HEK293 (cell line): ENCODE data around the gene EAF2.

Experiments
- CTCF ChIA-PET: fragments of 350-600 bp; formaldehyde crosslinking; extraction: SDS; loops from one replicate; lab custom pipeline; 2021; ENCODE audit warnings: antibody characterized with exemption; lab: Yijun Ruan, JAX
- POLR2A ChIA-PET: fragments of 300-600 bp; formaldehyde crosslinking; extraction: SDS; loops from one replicate; lab custom pipeline; 2020; ENCODE audit warnings: antibody characterized with exemption, inconsistent platforms; lab: Yijun Ruan, JAX
- H3K27ac ChIP-seq: fragments of 200-500 bp; sonication (Bioruptor generic); 2 replicates; pipeline ENCODE4 v1.5.1; 2014; ENCODE audit warnings: low read depth, low read length, control low read depth, inconsistent platforms; ENCODE audit errors: extremely low read depth
- H3K36me3 ChIP-seq, 2 experiments: fragments of 200-500 bp in 1 of 2; sonication (Bioruptor generic) in 1 of 2; 1 replicate in 1 of 2; 2 replicates in 1 of 2; pipeline ENCODE4 v1.5.1; 2014 to 2017; ENCODE audit warnings: inconsistent platforms in 2 of 2, low read length in 2 of 2; ENCODE audit not compliant: control insufficient read depth in 2 of 2, insufficient read depth in 1 of 2
- H3K4me1 ChIP-seq: fragments of 200-500 bp; sonication (Bioruptor generic); 2 replicates; pipeline ENCODE4 v1.5.1; 2014; ENCODE audit warnings: mild to moderate bottlenecking, low read length, inconsistent platforms; ENCODE audit not compliant: control insufficient read depth, insufficient read depth
- H3K4me3 ChIP-seq: 2 replicates; pipeline ENCODE4 v1.5.1; 2011; ENCODE audit warnings: low read depth, mild to moderate bottlenecking, control low read depth, low read length, moderate library complexity
- H3K9me3 ChIP-seq: fragments of 200-500 bp; sonication (Bioruptor generic); 2 replicates; pipeline ENCODE4 v1.5.1; 2014; ENCODE audit warnings: low read depth, low read length, inconsistent platforms; ENCODE audit not compliant: control insufficient read depth, insufficient read depth
- GLI2 ChIP-seq: fragments of 450-650 bp; formaldehyde crosslinking; IDR thresholded peaks from 2 replicates; pipeline ENCODE4; 2017; ENCODE audit warnings: missing biosample characterization, missing genetic modification characterization, low read depth, borderline replicate concordance
- GLI4 ChIP-seq: fragments of 450-650 bp; formaldehyde crosslinking; IDR thresholded peaks from 2 replicates; pipeline ENCODE4 v1.5.1; 2016; ENCODE audit warnings: missing biosample characterization, missing genetic modification characterization
- KLF16 ChIP-seq: fragments of 450-650 bp; formaldehyde crosslinking; IDR thresholded peaks from 2 replicates; pipeline ENCODE4 v1.5.1; 2017; ENCODE audit warnings: missing biosample characterization, missing genetic modification characterization
- KLF8 ChIP-seq: fragments of 450-650 bp; formaldehyde crosslinking; IDR thresholded peaks from 2 replicates; pipeline ENCODE4 v1.5.1; 2016; ENCODE audit warnings: missing biosample characterization, missing genetic modification characterization
- PRDM1 ChIP-seq: fragments of 450-650 bp; formaldehyde crosslinking; IDR thresholded peaks from 2 replicates; pipeline ENCODE4; 2016; ENCODE audit warnings: missing biosample characterization, missing genetic modification characterization
- REPIN1 ChIP-seq: fragments of 450-650 bp; formaldehyde crosslinking; IDR thresholded peaks from 2 replicates; pipeline ENCODE4 v1.5.1; 2017; ENCODE audit warnings: missing biosample characterization, missing genetic modification characterization, low read depth
- SALL2 ChIP-seq: fragments of 450-650 bp; formaldehyde crosslinking; IDR thresholded peaks from 2 replicates; pipeline ENCODE4 v1.5.0; 2017; ENCODE audit warnings: missing biosample characterization, mild to moderate bottlenecking, missing genetic modification characterization, borderline replicate concordance
- ZNF16 ChIP-seq: fragments of 450-650 bp; formaldehyde crosslinking; IDR thresholded peaks from 2 replicates; pipeline ENCODE4 v1.5.1; 2016; ENCODE audit warnings: low read depth, missing biosample characterization, missing genetic modification characterization
- ZNF266 ChIP-seq: fragments of 450-650 bp; formaldehyde crosslinking; IDR thresholded peaks from 2 replicates; pipeline ENCODE4 v1.5.1; 2016; ENCODE audit warnings: missing biosample characterization, missing genetic modification characterization, low read depth
- ZNF292 ChIP-seq: fragments of 450-650 bp; formaldehyde crosslinking; IDR thresholded peaks from 2 replicates; pipeline ENCODE4 v1.5.1; 2016; ENCODE audit warnings: low read depth, missing biosample characterization, missing genetic modification characterization, borderline replicate concordance
- ZNF311 ChIP-seq: fragments of 450-650 bp; formaldehyde crosslinking; IDR thresholded peaks from 2 replicates; pipeline ENCODE4 v1.5.1; 2017; ENCODE audit warnings: missing biosample characterization, missing genetic modification characterization, borderline replicate concordance
- ZNF335 ChIP-seq: fragments of 450-650 bp; formaldehyde crosslinking; conservative IDR thresholded peaks from 2 replicates; pipeline ENCODE4 v1.5.1; 2016; ENCODE audit warnings: missing biosample characterization, missing genetic modification characterization
- ZNF350 ChIP-seq: fragments of 450-650 bp; formaldehyde crosslinking; IDR thresholded peaks from 2 replicates; pipeline ENCODE4 v1.5.0; 2017; ENCODE audit warnings: missing biosample characterization, mild to moderate bottlenecking, missing genetic modification characterization
- ZNF394 ChIP-seq: fragments of 450-650 bp; formaldehyde crosslinking; IDR thresholded peaks from 2 replicates; pipeline ENCODE4 v1.5.1; 2016; ENCODE audit warnings: missing biosample characterization, missing genetic modification characterization, mild to moderate bottlenecking, moderate library complexity, borderline replicate concordance
- ZNF416 ChIP-seq: fragments of 450-650 bp; formaldehyde crosslinking; IDR thresholded peaks from 2 replicates; pipeline ENCODE4 v1.5.1; 2016; ENCODE audit warnings: missing biosample characterization, missing genetic modification characterization
- ZNF433 ChIP-seq: fragments of 450-650 bp; formaldehyde crosslinking; IDR thresholded peaks from 2 replicates; pipeline ENCODE4 v1.5.1; 2016; ENCODE audit warnings: missing biosample characterization, missing genetic modification characterization, low read depth
- ZNF548 ChIP-seq: fragments of 450-650 bp; formaldehyde crosslinking; IDR thresholded peaks from 2 replicates; pipeline ENCODE4 v1.5.1; 2016; ENCODE audit warnings: missing biosample characterization, missing genetic modification characterization
- ZNF624 ChIP-seq: fragments of 450-650 bp; formaldehyde crosslinking; IDR thresholded peaks from 2 replicates; pipeline ENCODE4 v1.5.1; 2017; ENCODE audit warnings: missing biosample characterization, missing genetic modification characterization
- ZNF76 ChIP-seq: fragments of 450-650 bp; formaldehyde crosslinking; IDR thresholded peaks from 2 replicates; pipeline ENCODE4; 2016; ENCODE audit warnings: low read depth, missing biosample characterization, missing genetic modification characterization, borderline replicate concordance
- ZNF843 ChIP-seq: fragments of 450-650 bp; formaldehyde crosslinking; IDR thresholded peaks from 2 replicates; pipeline ENCODE4 v1.5.1; 2016; ENCODE audit warnings: missing biosample characterization, missing genetic modification characterization
- TF ChIP-seq, protein P1 (sequence below): fragments of 450-650 bp; formaldehyde crosslinking; IDR thresholded peaks from 2 replicates; pipeline ENCODE4 v1.5.1; 2016; ENCODE audit warnings: missing biosample characterization, missing genetic modification characterization
- TF ChIP-seq, protein P2 (sequence below): fragments of 450-650 bp; formaldehyde crosslinking; IDR thresholded peaks from 2 replicates; pipeline ENCODE4 v1.5.1; 2017; ENCODE audit warnings: missing biosample characterization, missing genetic modification characterization
- TF ChIP-seq, protein P3 (sequence below): fragments of 450-650 bp; formaldehyde crosslinking; IDR thresholded peaks from 2 replicates; pipeline ENCODE4 v1.5.1; 2016; ENCODE audit warnings: missing biosample characterization, missing genetic modification characterization
- TF ChIP-seq, protein P4 (sequence below): fragments of 450-650 bp; formaldehyde crosslinking; IDR thresholded peaks from 2 replicates; pipeline ENCODE4 v1.5.1; 2017; ENCODE audit warnings: missing biosample characterization, mild to moderate bottlenecking, missing genetic modification characterization, moderate library complexity
- TF ChIP-seq, protein P5 (sequence below): sonication (generic); formaldehyde crosslinking; IDR thresholded peaks from 2 replicates; pipeline ENCODE4 v1.8.1; 2022; ENCODE audit warnings: mild to moderate bottlenecking, moderate library complexity, missing genetic modification reagents
- TF ChIP-seq, protein P6 (sequence below): fragments of 450-650 bp; formaldehyde crosslinking; IDR thresholded peaks from 2 replicates; pipeline ENCODE4 v1.5.1; 2016; ENCODE audit warnings: missing biosample characterization, missing genetic modification characterization, low read depth

The EAF2 gene

DNA sequence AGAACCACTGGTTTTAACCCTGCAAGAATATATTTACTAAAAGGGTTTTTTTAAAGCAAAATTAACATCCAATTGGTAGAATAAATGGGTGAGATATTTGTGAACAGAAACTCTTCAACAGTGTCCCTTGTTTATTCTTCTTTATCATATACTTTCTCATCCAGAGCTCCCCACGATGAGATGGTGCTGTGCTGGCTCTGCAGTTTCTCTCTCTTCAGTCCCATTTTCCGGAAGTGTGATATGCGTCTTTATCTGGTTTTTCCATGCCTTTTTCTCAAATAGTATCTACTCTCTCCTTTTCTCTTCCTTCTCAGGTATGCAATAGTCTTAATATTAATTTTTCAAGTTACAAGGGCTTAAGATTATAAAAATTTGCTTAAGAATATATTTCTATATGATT is 1.5 kb downstream of the EAF2 start (continued):
- no peak for TF ChIP-seq ZNF335 (tag by site-specific recombination)
- TF ChIP-seq ZNF433 (tag by site-specific recombination): no peak
- TF ChIP-seq, protein P1, sequence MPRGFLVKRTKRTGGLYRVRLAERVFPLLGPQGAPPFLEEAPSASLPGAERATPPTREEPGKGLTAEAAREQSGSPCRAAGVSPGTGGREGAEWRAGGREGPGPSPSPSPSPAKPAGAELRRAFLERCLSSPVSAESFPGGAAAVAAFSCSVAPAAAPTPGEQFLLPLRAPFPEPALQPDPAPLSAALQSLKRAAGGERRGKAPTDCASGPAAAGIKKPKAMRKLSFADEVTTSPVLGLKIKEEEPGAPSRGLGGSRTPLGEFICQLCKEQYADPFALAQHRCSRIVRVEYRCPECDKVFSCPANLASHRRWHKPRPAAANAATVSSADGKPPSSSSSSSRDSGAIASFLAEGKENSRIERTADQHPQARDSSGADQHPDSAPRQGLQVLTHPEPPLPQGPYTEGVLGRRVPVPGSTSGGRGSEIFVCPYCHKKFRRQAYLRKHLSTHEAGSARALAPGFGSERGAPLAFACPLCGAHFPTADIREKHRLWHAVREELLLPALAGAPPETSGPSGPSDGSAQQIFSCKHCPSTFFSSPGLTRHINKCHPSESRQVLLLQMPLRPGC (tag by site-specific recombination): no peak
- TF ChIP-seq, protein P2, sequence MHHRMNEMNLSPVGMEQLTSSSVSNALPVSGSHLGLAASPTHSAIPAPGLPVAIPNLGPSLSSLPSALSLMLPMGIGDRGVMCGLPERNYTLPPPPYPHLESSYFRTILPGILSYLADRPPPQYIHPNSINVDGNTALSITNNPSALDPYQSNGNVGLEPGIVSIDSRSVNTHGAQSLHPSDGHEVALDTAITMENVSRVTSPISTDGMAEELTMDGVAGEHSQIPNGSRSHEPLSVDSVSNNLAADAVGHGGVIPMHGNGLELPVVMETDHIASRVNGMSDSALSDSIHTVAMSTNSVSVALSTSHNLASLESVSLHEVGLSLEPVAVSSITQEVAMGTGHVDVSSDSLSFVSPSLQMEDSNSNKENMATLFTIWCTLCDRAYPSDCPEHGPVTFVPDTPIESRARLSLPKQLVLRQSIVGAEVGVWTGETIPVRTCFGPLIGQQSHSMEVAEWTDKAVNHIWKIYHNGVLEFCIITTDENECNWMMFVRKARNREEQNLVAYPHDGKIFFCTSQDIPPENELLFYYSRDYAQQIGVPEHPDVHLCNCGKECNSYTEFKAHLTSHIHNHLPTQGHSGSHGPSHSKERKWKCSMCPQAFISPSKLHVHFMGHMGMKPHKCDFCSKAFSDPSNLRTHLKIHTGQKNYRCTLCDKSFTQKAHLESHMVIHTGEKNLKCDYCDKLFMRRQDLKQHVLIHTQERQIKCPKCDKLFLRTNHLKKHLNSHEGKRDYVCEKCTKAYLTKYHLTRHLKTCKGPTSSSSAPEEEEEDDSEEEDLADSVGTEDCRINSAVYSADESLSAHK: no peak
- no peak for TF ChIP-seq SALL2 (tag by site-specific recombination)
- no peak for TF ChIP-seq KLF8 (tag by site-specific recombination)
- TF ChIP-seq, protein P3, sequence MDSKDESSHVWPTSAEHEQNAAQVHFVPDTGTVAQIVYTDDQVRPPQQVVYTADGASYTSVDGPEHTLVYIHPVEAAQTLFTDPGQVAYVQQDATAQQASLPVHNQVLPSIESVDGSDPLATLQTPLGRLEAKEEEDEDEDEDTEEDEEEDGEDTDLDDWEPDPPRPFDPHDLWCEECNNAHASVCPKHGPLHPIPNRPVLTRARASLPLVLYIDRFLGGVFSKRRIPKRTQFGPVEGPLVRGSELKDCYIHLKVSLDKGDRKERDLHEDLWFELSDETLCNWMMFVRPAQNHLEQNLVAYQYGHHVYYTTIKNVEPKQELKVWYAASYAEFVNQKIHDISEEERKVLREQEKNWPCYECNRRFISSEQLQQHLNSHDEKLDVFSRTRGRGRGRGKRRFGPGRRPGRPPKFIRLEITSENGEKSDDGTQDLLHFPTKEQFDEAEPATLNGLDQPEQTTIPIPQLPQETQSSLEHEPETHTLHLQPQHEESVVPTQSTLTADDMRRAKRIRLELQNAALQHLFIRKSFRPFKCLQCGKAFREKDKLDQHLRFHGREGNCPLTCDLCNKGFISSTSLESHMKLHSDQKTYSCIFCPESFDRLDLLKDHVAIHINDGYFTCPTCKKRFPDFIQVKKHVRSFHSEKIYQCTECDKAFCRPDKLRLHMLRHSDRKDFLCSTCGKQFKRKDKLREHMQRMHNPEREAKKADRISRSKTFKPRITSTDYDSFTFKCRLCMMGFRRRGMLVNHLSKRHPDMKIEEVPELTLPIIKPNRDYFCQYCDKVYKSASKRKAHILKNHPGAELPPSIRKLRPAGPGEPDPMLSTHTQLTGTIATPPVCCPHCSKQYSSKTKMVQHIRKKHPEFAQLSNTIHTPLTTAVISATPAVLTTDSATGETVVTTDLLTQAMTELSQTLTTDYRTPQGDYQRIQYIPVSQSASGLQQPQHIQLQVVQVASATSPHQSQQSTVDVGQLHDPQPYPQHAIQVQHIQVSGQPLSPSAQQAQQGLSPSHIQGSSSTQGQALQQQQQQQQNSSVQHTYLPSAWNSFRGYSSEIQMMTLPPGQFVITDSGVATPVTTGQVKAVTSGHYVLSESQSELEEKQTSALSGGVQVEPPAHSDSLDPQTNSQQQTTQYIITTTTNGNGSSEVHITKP: no peak
- no peak for TF ChIP-seq ZNF548 (tag by site-specific recombination)

DNA sequence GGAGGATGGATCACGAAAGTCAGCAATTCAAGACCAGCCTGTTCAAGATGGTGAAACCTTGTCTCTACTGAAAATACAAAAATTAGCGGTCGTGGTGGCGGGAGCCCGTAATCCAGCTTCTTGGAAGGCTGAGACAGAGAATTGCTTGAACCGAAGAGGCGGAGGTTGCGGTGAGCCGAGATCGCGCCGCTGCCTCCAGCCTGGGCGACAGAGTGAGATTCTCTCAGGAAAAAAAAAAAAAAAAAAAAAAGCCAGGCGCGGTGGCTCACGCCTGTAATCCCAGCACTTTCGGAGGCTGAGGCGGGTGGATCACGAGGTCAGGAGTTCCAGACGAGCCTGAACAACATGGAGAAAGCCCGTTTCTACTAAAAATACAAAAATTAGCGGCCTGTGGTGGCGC is 5.0 kb downstream of the EAF2 start:
- Histone ChIP-seq H3K9me3 (no peaks in the 10 kb centered on the region), H3K4me1 (no peaks in the 10 kb centered on the region), H3K4me3 (no peak overlapping the region), H3K36me3 (no peaks in the 10 kb centered on the region), H3K27ac (no peak overlapping the region)
- CTCF ChIA-PET: no interaction called here
- POLR2A ChIA-PET: no interaction called here
- no peak for TF ChIP-seq ZNF266
- no peak for TF ChIP-seq ZNF416
- no peak for TF ChIP-seq REPIN1 (tag by site-specific recombination)
- TF ChIP-seq ZNF292 (tag by site-specific recombination): no peak
- TF ChIP-seq, protein P4, sequence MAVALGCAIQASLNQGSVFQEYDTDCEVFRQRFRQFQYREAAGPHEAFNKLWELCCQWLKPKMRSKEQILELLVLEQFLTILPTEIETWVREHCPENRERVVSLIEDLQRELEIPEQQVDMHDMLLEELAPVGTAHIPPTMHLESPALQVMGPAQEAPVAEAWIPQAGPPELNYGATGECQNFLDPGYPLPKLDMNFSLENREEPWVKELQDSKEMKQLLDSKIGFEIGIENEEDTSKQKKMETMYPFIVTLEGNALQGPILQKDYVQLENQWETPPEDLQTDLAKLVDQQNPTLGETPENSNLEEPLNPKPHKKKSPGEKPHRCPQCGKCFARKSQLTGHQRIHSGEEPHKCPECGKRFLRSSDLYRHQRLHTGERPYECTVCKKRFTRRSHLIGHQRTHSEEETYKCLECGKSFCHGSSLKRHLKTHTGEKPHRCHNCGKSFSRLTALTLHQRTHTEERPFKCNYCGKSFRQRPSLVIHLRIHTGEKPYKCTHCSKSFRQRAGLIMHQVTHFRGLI (tag by site-specific recombination): no peak
- no peak for TF ChIP-seq ZNF311 (tag by site-specific recombination)
- TF ChIP-seq ZNF624 (tag by site-specific recombination): no peak
- TF ChIP-seq ZNF843 (tag by site-specific recombination): no peak
- no peak for TF ChIP-seq KLF16 (tag by site-specific recombination)
- no peak for TF ChIP-seq ZNF76 (tag by site-specific recombination)
- no peak for TF ChIP-seq GLI4 (tag by site-specific recombination)
- TF ChIP-seq, protein P5, sequence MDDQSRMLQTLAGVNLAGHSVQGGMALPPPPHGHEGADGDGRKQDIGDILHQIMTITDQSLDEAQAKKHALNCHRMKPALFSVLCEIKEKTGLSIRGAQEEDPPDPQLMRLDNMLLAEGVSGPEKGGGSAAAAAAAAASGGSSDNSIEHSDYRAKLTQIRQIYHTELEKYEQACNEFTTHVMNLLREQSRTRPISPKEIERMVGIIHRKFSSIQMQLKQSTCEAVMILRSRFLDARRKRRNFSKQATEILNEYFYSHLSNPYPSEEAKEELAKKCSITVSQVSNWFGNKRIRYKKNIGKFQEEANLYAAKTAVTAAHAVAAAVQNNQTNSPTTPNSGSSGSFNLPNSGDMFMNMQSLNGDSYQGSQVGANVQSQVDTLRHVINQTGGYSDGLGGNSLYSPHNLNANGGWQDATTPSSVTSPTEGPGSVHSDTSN (CRISPR knock-in tag): no peak
- TF ChIP-seq ZNF394: no peak
- TF ChIP-seq GLI2 (tag by site-specific recombination): no peak
- no peak for TF ChIP-seq ZNF350
- no peak for TF ChIP-seq KLF8 (tag by site-specific recombination)
- TF ChIP-seq ZNF16 (tag by site-specific recombination): no peak
- no peak for TF ChIP-seq PRDM1 (tag by site-specific recombination)
- TF ChIP-seq, protein P6, sequence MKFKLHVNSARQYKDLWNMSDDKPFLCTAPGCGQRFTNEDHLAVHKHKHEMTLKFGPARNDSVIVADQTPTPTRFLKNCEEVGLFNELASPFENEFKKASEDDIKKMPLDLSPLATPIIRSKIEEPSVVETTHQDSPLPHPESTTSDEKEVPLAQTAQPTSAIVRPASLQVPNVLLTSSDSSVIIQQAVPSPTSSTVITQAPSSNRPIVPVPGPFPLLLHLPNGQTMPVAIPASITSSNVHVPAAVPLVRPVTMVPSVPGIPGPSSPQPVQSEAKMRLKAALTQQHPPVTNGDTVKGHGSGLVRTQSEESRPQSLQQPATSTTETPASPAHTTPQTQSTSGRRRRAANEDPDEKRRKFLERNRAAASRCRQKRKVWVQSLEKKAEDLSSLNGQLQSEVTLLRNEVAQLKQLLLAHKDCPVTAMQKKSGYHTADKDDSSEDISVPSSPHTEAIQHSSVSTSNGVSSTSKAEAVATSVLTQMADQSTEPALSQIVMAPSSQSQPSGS: no peak
